ENCODE results near the gene AFDN. TPM values are rescaled to one million over a fixed set of nuclear protein-coding genes. Genes with fewer than 3 reads are reported as not detected.
"Not testable (repeated sequence)": the region's sequence is repeated elsewhere in the genome, so short reads cannot be mapped to it uniquely, and the experiment has no call there.

The AFDN gene
- total RNA-seq, 1 donor from 2014 or later, result 131 TPM

GRCh38 chr6:168000198-168001028 lies 173.7 kb downstream of the AFDN start:
- no peak for DNase-seq

- DNase-seq, result no peak
Measured at GRCh38 chr6:168001029-168001332, 174.3 kb downstream of the AFDN start.

GRCh38 chr6:168001514-168001913 lies 174.8 kb downstream of the AFDN start:
- not testable (repeated sequence) for DNase-seq

- DNase-seq, result no peak
Measured at GRCh38 chr6:168002804-168003203, 176.1 kb downstream of the AFDN start.

- no peak for DNase-seq
Measured at GRCh38 chr6:168004023-168004422, 177.3 kb downstream of the AFDN start.

GRCh38 chr6:168004945-168005344 lies 178.2 kb downstream of the AFDN start:
- no peak for DNase-seq

GRCh38 chr6:168005796-168006195 lies 179.1 kb downstream of the AFDN start:
- no peak for DNase-seq

- no peak for DNase-seq
Measured at GRCh38 chr6:168007592-168008338, 181.1 kb downstream of the AFDN start.

GRCh38 chr6:168009331-168009730 lies 182.6 kb downstream of the AFDN start:
- no peak for DNase-seq

- no peak for DNase-seq
Measured at GRCh38 chr6:168011291-168011690, 184.6 kb downstream of the AFDN start.

- no peak for DNase-seq
Measured at GRCh38 chr6:168012431-168013249, 185.9 kb downstream of the AFDN start.

- DNase-seq, result no peak
Measured at GRCh38 chr6:168013250-168013915, 186.7 kb downstream of the AFDN start.

GRCh38 chr6:168014428-168014827 lies 187.7 kb downstream of the AFDN start:
- peak; percentile 83 for DNase-seq

GRCh38 chr6:168015009-168015408 lies 188.3 kb downstream of the AFDN start:
- no peak for DNase-seq

- no peak for DNase-seq
Measured at GRCh38 chr6:168015482-168016175, 188.9 kb downstream of the AFDN start.

- no peak for DNase-seq
Measured at GRCh38 chr6:168016176-168016620, 189.5 kb downstream of the AFDN start.

GRCh38 chr6:168016721-168017525 lies 190.2 kb downstream of the AFDN start:
- peak; percentile 36 for DNase-seq

- peak; percentile 65 for DNase-seq
Measured at GRCh38 chr6:168017629-168018028, 190.9 kb downstream of the AFDN start.

GRCh38 chr6:168018664-168019063 lies 192.0 kb downstream of the AFDN start:
- DNase-seq, result no peak

- DNase-seq, result no peak
Measured at GRCh38 chr6:168020242-168020641, 193.5 kb downstream of the AFDN start.

GRCh38 chr6:168021581-168021980 lies 194.9 kb downstream of the AFDN start:
- DNase-seq, result no peak
